CD4-positive, alpha-beta T cell treated with Interleukin-6 at 100 ng/mL for 8 hours (primary cell): Measurements from ENCODE around the gene ADGRB3.
"Not testable (repeated sequence)": the region's sequence is repeated elsewhere in the genome, so short reads cannot be mapped to it uniquely, and the experiment has no call there.

Source experiments
- DNase-seq: peaks from one replicate; pipeline ENCODE4 v3.0.0-alpha.2; 2020; ENCODE audit warnings: mixed read lengths, low spot score

The ADGRB3 gene

GRCh38 chr6:69265090-69265489, 630.0 kb downstream of the ADGRB3 start:
- no peak for DNase-seq

GRCh38 chr6:69265706-69266105, 630.6 kb downstream of the ADGRB3 start:
- no peak for DNase-seq

DNA sequence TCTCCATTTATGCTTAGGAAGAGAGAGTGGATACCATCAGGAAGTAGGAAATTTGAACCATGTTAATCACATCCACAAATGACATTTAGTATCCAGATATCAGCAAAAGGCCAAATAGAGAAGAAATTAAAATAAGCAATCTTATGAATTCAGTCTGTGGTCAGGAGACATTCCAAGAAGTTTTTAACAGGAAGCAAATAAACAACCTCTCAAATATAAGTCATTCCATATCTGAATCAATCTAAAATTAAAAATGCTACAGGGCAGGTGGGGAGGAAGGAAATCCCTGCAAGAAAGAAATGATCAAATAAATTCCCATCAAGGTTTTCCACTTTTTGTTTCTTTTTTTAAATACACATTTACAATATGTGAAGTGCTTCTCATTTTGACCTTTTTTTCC, 641.1 kb downstream of the ADGRB3 start:
- no peak for DNase-seq

GRCh38 chr6:69279805-69280204, 644.7 kb downstream of the ADGRB3 start:
- DNase-seq, result no peak

GRCh38 chr6:69280858-69281257, 645.8 kb downstream of the ADGRB3 start:
- DNase-seq, result no peak

- no peak for DNase-seq
Observed at GRCh38 chr6:69284176-69284730, 649.2 kb downstream of the ADGRB3 start.

GRCh38 chr6:69285054-69285453, 650.0 kb downstream of the ADGRB3 start:
- no peak for DNase-seq

DNA sequence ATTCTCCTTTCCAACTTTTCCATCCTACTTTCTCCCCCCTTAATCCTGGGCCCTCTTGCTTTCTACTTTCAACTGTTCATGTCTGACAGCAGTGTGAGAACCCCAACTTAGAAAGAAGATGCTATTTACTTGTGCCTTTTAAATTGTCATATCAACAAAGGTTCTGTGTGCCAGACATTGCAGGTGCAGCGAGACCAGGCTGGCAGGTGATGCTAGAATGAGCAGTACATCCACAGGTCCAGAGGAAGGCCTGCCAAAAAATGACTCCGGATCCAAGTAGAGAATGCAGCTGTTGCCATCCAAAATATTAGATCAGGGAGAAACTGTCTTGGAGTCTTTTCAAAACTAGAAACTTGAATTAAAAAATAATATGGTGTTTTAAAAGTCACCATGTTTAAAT, 651.2 kb downstream of the ADGRB3 start:
- DNase-seq, result no peak

GRCh38 chr6:69288198-69288597, 653.1 kb downstream of the ADGRB3 start:
- not testable (repeated sequence) for DNase-seq

GRCh38 chr6:69289689-69290495, 654.8 kb downstream of the ADGRB3 start:
- no peak for DNase-seq

DNA sequence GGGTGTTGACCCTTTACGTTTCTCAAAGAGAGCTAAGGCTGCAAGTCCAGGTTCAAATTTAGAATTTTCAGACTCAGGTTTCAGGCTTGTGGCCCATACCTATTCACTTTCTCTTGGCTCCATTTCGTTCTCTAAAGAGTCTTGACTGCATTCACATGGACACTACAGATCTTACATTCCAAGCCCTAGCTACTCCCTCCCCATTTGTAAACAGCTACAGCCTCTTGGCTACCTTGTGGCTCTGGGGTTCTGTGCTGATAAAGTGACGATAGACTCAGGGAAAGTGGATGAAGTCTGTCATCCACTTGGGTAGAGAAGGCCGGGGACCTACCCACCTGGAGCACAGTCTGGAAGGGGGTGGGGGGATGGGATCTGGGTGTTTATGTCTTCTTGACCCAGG, 658.4 kb downstream of the ADGRB3 start:
- no peak for DNase-seq

- no peak for DNase-seq
Observed at GRCh38 chr6:69294407-69294806, 659.3 kb downstream of the ADGRB3 start.

DNA sequence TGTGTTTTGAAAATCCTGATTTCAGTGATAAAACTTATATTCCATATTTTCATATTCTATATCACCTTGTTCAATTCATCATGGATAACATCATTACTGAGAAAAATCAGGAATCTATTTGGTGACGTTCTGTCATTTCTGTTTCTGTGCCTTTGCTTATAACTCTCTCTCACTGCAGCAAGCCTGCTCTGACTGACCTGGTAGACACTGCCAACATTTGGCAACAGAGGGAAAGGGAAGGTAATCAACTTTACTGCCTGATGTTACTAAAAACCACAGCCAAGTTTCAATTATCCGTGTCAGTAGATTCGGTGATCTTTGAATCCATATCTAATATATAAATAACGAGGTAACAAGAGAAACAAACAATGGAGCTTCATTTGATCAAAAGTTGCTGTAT, 659.8 kb downstream of the ADGRB3 start:
- no peak for DNase-seq

DNA sequence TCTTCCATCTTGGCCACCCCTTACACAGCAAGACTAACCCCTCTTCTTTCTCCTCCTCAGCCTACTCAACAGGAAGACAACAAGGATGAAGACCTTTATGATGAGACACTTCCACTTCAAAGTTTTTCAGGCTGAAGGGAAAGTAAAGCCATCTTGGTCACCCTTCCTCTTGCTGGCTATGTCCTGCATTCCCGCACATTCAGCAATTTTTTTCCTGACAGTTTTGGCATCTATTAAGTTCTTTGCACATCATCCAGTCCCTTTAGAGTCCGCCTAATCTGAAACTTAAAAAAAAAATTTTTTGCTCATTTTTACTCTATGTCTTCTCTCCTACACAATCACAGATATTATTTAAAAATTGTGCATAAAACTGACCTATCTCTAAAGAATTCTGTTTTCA, 668.3 kb downstream of the ADGRB3 start:
- no peak for DNase-seq

DNA sequence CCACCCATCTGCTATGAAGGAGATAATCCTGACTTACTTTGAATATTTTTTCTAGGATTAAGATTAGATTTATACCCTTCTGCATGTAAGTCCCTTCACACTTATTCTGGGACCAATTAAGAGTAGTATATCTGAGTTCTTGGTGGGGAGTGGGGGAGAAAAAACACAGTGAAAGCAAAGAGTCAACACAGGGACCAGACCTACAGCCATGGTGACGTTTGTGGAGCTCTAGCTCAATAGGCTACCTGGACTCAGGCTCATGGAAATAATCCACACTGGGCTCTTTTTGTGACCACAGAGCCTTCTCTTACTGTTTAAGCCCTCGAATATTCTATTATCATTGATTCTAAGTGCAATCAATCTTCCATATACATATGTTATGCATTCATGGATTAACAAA, 670.4 kb downstream of the ADGRB3 start:
- no peak for DNase-seq

- no peak for DNase-seq
Observed at GRCh38 chr6:69308584-69308983, 673.5 kb downstream of the ADGRB3 start.

DNA sequence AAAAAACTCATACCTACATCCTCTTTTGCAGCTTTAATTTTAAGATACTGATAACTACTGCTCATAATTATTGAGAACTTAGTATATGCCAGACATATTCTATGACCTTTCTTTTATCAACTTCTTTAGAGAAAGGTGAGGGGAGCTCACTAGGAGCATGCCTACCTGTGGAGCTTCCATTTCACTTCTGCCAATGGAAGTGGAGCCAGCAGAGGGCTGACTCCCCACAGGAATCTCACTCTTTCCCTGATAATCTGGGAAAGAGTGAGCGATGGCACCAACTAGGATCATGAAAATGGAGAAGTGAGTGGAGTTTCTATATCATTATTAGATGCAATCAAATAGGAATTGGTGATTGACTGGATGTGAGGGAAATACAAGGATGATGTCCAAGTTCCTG, 676.8 kb downstream of the ADGRB3 start:
- no peak for DNase-seq

GRCh38 chr6:69314001-69314400, 678.9 kb downstream of the ADGRB3 start:
- DNase-seq, result no peak

DNA sequence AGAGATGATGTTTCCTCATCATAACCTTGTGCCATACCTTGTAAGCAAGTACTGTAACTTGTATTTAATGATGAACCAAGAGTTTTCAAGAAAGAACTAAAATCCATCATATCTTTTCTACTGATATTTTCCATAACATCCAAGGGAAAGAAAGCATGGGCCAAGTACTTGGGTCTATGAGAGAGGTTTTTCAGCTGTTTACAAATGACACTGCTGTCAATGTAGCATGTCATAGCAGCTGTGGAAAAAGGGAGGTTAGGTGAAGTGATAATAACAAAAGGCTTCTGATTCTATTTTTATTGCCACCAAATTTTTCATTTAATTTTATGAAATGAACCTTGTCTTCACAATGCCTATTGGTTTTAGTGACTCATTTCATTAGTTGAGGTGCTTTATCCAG, 679.4 kb downstream of the ADGRB3 start:
- DNase-seq, result no peak

DNA sequence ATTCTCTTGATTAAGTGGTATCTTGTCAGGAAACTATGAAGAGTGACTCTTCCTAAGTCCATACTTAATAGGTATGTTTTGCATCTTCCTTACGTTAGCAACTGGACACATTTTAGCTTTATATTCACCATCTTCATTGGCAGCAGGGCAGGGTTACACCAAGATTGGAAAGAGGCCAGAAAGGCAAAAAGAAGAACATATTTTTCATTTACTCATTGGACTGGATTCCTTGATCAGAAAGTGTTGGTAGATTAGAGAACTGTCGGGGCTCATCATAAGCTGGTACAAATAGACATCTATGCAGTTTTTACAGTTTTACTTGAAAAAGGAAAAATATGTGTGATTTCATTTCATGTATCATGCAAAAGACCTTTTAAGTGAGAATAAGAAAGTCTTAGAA, 696.8 kb downstream of the ADGRB3 start:
- no peak for DNase-seq

DNA sequence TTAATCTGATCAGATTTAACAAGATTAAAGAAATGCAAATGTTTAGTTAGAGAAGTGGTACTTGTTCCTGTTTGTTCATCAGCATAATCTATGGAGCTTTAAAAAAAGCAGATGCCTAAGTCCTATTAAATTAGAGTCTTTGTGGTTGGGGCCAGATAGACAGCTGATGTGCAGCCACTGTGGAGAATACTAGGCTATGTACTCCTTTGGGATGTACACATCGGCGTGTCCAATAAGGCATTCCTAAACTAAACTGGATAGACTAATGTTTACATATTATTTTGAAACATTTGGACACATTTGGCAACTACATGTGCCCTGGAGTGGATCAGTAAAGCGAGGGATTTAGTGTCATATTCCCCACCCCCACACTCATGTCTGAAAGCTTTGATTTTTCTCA, 702.2 kb downstream of the ADGRB3 start:
- no peak for DNase-seq

GRCh38 chr6:69338431-69339162, 703.5 kb downstream of the ADGRB3 start:
- no peak for DNase-seq

DNA sequence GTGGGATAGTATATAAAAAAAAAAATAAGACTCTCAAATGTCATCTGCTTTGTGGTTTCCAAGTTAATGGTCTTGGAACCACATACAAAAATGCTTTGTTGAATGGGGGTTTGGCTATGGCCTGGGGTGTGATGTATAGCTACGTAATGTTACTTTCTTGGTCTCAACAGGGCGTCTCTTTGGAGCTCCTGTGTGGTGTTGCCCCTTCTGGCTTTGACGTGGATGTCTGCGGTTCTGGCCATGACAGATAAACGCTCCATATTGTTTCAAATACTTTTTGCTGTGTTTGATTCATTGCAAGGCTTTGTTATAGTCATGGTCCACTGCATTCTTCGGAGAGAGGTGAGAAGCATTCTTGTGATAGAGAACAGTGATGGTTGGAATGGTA, 704.1 kb downstream of the ADGRB3 start:
- no peak for DNase-seq
